Lower leg skin (tissue), 4 donors: ENCODE data around the gene CKMT2. TPM values are rescaled to one million over a fixed set of nuclear protein-coding genes. Genes with fewer than 3 reads are reported as not detected.
A peak's percentile ranks its signal among the peaks of the same experiment; 100 is the strongest.

ENCODE experiments used
- DNase-seq, 2 donors: peaks; one replicate each; pipeline ENCODE4 v3.0.0-alpha.2; 2019; ENCODE audit warnings: low spot score in 2 of 2
- H3K4me3 ChIP-seq: fragments of 200-600 bp; sonication (generic); 2 replicates; pipeline ENCODE4 v1.5.1; 2017; ENCODE audit warnings: mild to moderate bottlenecking, low read depth; ENCODE audit not compliant: poor library complexity, severe bottlenecking
- POLR2A ChIP-seq, 2 donors: fragments of 450-650 bp; IDR thresholded peaks; one replicate each; pipeline ENCODE4 v1.6.1; 2016 to 2017; ENCODE audit warnings: antibody characterized with exemption in 2 of 2, mild to moderate bottlenecking in 1 of 2, moderate library complexity in 1 of 2
- WGBS, 2 donors: methylation state at CpG; one replicate each; pipeline ENCODE4 v1.1.5; 2018; 5-methylcytosine and 5-hydroxymethylcytosine counted together
- intact Hi-C: fragments of 100-400 bp; cut with DNase I; formaldehyde crosslinking; loops from one replicate; pipeline ENCODE4 v1.15.0; 2023; ENCODE audit warnings: low total_unique reads
- total RNA-seq, 4 donors: library from RNA; depleted of rRNA; stranded (reverse); fragments of >200 nt; gene quantifications; one replicate each; pipeline ENCODE4 v1.1.0, GENCODE V29; 2016
- TF ChIP-seq, protein P1 (sequence below), 3 donors: fragments of 450-650 bp; IDR thresholded peaks; one replicate each; pipeline ENCODE4 v1.5.1; 2016; ENCODE audit warnings: antibody characterized with exemption in 3 of 3, mild to moderate bottlenecking in 3 of 3, moderate library complexity in 2 of 3

CKMT2 gene
- 10 to 100 TPM in 1 of 4 donors, 1 to 10 TPM in 3; 4.0 to 19.7 (median 7.8) TPM for total RNA-seq

DNA sequence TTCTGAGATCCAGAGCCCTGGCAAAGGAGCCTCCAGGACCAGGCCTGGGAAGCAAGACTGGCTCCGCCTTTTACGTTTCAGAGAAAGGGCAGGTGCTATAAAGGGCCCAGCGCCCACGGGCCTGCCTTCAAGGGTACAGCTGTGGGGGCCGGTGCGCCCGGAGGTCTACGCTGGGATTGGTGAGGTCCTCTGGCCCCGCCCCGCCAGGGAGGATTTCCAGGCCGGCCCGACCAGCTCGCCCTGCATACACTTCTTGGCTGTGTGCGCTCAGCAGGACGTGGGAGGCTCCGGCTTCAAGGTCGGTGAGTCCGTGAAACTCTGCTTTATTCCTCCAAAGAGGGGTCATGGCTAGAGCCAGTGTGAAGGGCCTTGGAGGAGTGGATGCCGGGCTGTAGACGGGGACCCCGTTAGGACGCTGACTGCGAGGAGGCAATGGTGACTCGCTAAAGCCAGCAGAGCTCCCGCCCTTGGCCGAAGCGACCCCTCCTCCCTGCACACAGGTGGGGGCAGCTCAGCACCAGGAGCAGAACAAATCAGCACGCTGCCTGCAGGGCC, at the start of gene CKMT2:
TSS of gene CKMT2 (plus strand) at position 243 of the 555 bp plus-strand sequence. CDS start 17,811 bp downstream, outside the sequence.
- intact Hi-C loops, result no loop called here
- DNase-seq, result peak in 1 of 2 donors; percentile 92

DNA sequence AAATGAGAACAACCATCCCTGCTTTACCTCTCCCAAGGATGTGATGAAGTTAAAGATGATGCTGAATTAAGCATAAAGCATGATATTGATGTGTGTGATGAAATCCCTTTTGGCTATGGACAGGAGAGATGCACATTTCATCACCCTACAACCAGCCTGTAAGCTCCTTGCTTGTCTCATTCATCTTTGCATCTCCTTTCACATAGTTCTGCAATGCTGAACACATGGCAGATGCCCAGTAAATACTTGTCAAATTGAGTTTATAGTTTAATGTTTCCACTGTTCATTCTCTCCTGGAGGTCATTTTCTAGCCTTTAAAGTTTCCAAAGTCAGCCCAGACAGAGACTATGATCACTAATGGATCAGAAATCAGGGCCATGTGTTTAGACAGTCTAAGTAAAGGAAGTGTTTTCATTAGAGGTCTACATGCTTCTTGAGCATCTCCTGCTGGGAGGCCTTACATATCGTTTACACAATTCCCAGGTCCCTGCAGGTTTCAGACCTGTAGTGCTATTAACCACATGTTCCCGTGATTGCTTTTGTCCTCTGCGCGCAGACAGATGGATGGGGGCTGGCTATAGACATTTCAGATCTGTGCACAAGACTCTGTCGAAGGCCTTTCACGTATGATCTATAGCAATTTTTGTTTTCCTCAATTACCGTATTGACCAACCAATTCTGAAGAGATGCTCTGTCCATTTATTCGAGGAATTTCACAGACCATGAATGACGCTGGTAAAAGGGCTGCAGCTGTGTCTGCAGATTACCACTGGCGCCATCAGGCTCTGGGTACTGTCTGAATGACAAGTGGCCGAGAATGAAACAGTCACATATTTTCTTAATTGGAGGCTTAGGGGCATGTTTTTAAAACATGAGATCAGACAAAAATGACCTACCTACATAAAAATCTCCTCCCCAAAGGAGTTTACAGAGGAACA, 49.0 kb upstream of the CKMT2 start:
- no peak for DNase-seq
- TF ChIP-seq, protein P1, sequence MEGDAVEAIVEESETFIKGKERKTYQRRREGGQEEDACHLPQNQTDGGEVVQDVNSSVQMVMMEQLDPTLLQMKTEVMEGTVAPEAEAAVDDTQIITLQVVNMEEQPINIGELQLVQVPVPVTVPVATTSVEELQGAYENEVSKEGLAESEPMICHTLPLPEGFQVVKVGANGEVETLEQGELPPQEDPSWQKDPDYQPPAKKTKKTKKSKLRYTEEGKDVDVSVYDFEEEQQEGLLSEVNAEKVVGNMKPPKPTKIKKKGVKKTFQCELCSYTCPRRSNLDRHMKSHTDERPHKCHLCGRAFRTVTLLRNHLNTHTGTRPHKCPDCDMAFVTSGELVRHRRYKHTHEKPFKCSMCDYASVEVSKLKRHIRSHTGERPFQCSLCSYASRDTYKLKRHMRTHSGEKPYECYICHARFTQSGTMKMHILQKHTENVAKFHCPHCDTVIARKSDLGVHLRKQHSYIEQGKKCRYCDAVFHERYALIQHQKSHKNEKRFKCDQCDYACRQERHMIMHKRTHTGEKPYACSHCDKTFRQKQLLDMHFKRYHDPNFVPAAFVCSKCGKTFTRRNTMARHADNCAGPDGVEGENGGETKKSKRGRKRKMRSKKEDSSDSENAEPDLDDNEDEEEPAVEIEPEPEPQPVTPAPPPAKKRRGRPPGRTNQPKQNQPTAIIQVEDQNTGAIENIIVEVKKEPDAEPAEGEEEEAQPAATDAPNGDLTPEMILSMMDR (IDR thresholded peaks at IDR 0.05), result no peak
- no peak for TF ChIP-seq POLR2A (IDR thresholded peaks at IDR 0.05)
- 76 to 84% methylated on average over 11 of the region's 11 CpGs for WGBS, 2 donors
- intact Hi-C loops, result no loop called here
- no peak overlapping the region for H3K4me3 ChIP-seq

More for the DNA sequence above, at the start of gene CKMT2:
- no peak within 1 kb of the TSS for H3K4me3 ChIP-seq
- TF ChIP-seq, protein P1 (IDR thresholded peaks at IDR 0.05), result no peak
- TF ChIP-seq POLR2A (IDR thresholded peaks at IDR 0.05), result no peak
- 14 to 22% methylated on average over 20 to 28 of the region's 28 CpGs for WGBS, 2 donors

DNA sequence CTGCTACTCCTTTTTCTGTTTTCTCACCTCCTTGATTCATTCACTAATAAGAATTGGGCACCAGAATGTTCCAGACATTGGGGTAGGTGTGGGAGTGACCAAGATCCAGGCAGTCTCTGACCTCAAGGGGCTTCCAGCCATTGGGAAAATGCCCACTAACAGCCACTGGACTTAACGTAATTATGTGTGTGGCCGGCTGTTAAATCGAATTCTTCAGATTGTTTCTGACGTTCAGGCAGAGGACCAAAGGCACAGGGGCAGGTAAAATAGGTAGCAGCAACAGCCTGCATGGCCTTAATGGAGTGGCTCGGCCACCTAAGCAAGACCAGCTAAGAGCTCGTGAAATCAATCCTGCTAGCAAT, 48.4 kb upstream of the CKMT2 start:
- DNase-seq, result no peak
- H3K4me3 ChIP-seq, result no peak overlapping the region
- intact Hi-C loops, result no loop called here
- TF ChIP-seq, protein P1 (IDR thresholded peaks at IDR 0.05), result no peak
- no peak for TF ChIP-seq POLR2A (IDR thresholded peaks at IDR 0.05)
- WGBS, 2 donors, result 91 to 93% methylated on average over 6 of the region's 6 CpGs

DNA sequence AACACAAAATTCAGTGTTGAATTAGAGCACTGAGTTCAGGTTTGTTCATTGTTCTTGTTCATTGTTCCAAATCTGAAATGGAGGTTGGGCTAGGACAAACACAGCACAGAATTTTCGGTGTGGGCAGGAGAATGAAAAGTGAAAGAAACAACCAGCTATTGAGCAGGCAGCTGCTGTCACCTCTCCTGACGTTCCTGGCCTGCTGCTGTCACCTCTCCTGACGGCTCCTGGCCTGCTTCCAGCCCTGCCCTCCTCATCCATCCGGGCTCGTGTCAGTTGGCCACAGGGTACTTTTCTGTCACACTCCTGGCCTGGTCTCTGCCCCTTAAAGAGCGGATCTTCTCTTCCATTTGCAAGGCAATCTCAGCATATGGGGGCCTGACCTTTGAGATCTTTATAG, 45.2 kb upstream of the CKMT2 start:
- DNase-seq, result no peak
- H3K4me3 ChIP-seq, result no peak overlapping the region
- TF ChIP-seq, protein P1 (IDR thresholded peaks at IDR 0.05), result no peak
- TF ChIP-seq POLR2A (IDR thresholded peaks at IDR 0.05), result no peak
- intact Hi-C loops, result no loop called here
- WGBS, 2 donors, result 45 to 53% methylated on average over 6 of the region's 6 CpGs

DNA sequence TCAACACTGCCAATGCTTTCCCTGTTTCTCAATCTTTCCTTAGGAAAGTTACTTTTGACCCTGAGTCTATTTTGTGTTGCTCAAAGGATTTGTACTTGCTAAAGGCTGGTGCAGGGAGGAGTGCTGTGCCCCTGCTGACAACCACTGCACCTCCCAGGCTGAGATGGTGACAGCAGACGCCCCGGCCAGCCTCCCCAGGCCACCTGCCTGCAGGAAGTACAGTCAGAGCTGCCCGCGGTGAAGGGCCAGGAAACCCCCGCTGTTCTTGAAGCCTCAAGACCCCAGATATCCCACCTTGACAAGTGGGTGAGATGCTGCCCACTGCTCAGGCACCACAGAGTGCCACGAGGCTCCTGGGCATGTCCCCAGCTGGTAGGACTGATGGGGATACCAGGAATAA, 44.2 kb upstream of the CKMT2 start:
- WGBS, 2 donors, result 71 to 74% methylated on average over 6 of the region's 6 CpGs
- intact Hi-C loops, result no loop called here
- no peak overlapping the region for H3K4me3 ChIP-seq
- DNase-seq, result no peak
- TF ChIP-seq, protein P1 (IDR thresholded peaks at IDR 0.05), result no peak
- TF ChIP-seq POLR2A (IDR thresholded peaks at IDR 0.05), result no peak
